ENCODE results near the gene PRDM16. TPM values are rescaled to one million over a fixed set of nuclear protein-coding genes. Genes with fewer than 3 reads are reported as not detected.

PRDM16 gene
- total and polyA plus RNA-seq, 4 donors: 0.05 to 0.67 (median 0.19) TPM

DNA sequence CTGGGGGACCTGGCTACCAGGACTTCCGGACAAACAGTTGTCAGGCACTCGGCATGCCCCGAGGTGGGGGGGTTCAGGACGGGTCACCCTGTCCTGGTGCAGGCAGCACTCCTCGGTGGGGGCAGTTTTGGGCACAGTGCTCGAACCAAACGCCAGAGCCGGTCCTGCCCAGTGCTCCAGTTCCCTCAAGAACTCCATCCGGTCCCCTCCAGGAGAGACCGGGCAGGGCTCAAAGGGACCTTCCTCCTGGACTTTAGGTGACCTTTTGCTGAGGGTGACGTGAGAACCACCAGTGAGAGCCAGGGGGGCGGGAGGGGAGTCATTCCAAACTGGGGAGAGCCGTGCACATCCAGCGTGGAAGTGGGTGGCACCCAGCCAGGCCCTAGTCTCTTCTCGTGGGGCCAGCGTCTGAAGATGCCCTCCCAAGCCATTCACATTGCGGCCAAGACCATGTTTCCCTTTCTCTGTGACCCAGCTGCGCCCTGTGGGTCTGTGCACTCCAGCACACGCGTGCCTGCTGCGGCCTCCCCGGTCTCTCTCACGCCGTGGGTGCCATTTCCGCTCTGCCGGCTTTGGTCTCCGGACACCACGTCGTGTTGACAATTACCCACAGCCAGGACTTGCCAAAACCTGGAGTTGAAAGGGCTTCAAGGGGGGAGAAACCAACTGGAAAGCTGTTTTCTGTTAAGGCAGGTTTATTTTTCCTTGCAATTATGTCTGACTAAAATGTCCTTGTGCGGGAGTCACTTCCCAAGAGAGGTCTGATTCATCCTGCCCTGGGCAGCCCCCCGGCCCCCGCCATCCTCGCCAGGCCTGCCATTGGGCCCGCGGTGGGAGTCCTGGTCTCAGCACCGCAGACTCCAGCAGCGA lies 206.7 kb downstream of the PRDM16 start (continued):
- TF ChIP-seq, protein P1, sequence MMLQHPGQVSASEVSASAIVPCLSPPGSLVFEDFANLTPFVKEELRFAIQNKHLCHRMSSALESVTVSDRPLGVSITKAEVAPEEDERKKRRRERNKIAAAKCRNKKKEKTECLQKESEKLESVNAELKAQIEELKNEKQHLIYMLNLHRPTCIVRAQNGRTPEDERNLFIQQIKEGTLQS (IDR thresholded peaks at IDR 0.05): no peak
- TF ChIP-seq NR2F2 (IDR thresholded peaks at IDR 0.05) (no peak), YY1 (IDR thresholded peaks at IDR 0.05) (no peak), FOXA1 (IDR thresholded peaks at IDR 0.05) (no peak)

DNA sequence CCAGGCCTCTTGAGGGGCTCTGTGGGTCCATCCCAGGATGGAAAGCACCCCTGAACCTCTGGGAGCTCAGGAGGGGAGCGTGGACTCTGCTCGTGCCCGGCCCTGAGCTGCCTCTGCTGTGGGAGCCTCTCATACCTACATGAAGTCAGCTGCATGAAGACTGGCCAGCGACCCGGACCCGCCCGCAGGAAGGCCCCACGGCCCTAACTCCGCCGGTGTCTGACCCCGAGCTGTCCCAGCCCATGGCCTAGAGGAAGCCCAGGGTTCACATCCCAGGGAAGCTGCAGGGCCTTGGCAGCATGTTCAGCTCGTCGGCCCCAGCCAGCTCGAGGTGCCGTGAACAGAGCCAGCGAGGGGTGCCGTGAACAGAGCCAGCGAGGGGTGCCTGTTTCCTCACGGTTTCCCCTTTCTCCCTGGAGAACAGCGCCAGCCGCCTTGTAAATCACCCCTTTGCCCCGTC lies 207.4 kb downstream of the PRDM16 start:
- DNase-seq (ENCODE audit: low spot score): no peak
- 82% methylated on average over 22 of the region's 22 CpGs for WGBS
- TF ChIP-seq, protein P2, sequence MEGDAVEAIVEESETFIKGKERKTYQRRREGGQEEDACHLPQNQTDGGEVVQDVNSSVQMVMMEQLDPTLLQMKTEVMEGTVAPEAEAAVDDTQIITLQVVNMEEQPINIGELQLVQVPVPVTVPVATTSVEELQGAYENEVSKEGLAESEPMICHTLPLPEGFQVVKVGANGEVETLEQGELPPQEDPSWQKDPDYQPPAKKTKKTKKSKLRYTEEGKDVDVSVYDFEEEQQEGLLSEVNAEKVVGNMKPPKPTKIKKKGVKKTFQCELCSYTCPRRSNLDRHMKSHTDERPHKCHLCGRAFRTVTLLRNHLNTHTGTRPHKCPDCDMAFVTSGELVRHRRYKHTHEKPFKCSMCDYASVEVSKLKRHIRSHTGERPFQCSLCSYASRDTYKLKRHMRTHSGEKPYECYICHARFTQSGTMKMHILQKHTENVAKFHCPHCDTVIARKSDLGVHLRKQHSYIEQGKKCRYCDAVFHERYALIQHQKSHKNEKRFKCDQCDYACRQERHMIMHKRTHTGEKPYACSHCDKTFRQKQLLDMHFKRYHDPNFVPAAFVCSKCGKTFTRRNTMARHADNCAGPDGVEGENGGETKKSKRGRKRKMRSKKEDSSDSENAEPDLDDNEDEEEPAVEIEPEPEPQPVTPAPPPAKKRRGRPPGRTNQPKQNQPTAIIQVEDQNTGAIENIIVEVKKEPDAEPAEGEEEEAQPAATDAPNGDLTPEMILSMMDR (IDR thresholded peaks at IDR 0.05; ENCODE audit: low read depth, low read length, missing input control): no peak
- TF ChIP-seq HNF4G (IDR thresholded peaks at IDR 0.05) (no peak), FOXA1 (IDR thresholded peaks at IDR 0.05) (no peak), NR2F2 (IDR thresholded peaks at IDR 0.05) (no peak), JUND (IDR thresholded peaks at IDR 0.05) (no peak), EGR1 (IDR thresholded peaks at IDR 0.05; ENCODE audit: low read depth in 2 of 2) (no peak), YY1 (IDR thresholded peaks at IDR 0.05) (no peak), TAF1 (conservative IDR thresholded peaks at IDR 0.05) (no peak)
- TF ChIP-seq, protein P3, sequence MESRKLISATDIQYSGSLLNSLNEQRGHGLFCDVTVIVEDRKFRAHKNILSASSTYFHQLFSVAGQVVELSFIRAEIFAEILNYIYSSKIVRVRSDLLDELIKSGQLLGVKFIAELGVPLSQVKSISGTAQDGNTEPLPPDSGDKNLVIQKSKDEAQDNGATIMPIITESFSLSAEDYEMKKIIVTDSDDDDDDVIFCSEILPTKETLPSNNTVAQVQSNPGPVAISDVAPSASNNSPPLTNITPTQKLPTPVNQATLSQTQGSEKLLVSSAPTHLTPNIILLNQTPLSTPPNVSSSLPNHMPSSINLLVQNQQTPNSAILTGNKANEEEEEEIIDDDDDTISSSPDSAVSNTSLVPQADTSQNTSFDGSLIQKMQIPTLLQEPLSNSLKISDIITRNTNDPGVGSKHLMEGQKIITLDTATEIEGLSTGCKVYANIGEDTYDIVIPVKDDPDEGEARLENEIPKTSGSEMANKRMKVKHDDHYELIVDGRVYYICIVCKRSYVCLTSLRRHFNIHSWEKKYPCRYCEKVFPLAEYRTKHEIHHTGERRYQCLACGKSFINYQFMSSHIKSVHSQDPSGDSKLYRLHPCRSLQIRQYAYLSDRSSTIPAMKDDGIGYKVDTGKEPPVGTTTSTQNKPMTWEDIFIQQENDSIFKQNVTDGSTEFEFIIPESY (IDR thresholded peaks at IDR 0.05): no peak
- TF ChIP-seq, protein P4, sequence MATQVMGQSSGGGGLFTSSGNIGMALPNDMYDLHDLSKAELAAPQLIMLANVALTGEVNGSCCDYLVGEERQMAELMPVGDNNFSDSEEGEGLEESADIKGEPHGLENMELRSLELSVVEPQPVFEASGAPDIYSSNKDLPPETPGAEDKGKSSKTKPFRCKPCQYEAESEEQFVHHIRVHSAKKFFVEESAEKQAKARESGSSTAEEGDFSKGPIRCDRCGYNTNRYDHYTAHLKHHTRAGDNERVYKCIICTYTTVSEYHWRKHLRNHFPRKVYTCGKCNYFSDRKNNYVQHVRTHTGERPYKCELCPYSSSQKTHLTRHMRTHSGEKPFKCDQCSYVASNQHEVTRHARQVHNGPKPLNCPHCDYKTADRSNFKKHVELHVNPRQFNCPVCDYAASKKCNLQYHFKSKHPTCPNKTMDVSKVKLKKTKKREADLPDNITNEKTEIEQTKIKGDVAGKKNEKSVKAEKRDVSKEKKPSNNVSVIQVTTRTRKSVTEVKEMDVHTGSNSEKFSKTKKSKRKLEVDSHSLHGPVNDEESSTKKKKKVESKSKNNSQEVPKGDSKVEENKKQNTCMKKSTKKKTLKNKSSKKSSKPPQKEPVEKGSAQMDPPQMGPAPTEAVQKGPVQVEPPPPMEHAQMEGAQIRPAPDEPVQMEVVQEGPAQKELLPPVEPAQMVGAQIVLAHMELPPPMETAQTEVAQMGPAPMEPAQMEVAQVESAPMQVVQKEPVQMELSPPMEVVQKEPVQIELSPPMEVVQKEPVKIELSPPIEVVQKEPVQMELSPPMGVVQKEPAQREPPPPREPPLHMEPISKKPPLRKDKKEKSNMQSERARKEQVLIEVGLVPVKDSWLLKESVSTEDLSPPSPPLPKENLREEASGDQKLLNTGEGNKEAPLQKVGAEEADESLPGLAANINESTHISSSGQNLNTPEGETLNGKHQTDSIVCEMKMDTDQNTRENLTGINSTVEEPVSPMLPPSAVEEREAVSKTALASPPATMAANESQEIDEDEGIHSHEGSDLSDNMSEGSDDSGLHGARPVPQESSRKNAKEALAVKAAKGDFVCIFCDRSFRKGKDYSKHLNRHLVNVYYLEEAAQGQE (IDR thresholded peaks at IDR 0.05): no peak
- TF ChIP-seq, protein P5, sequence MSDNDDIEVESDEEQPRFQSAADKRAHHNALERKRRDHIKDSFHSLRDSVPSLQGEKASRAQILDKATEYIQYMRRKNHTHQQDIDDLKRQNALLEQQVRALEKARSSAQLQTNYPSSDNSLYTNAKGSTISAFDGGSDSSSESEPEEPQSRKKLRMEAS (IDR thresholded peaks at IDR 0.05): no peak
- Histone ChIP-seq H3K27ac (ENCODE audit: low read depth in 1 of 2, low read length in 2 of 2) (no peak overlapping the region), H3K27me3 (ENCODE audit: control insufficient read depth in 4 of 4, insufficient read depth in 4 of 4, low read length in 3 of 4) (peaks cover 0 to 5% (median 0%) of the 10 kb centered on the region in 4 donors), H3K9me3 (ENCODE audit: control insufficient read depth in 4 of 4, low read length in 3 of 4) (no peaks in the 10 kb centered on the region), H3K9ac (ENCODE audit: low read depth in 1 of 2, low read length in 2 of 2) (no peak overlapping the region), H3K36me3 (ENCODE audit: control insufficient read depth in 4 of 4, insufficient read depth in 3 of 4, low read depth in 1 of 4, low read length in 3 of 4) (no peaks in the 10 kb centered on the region), H3K4me3 (ENCODE audit: low read depth in 1 of 3, low read length in 3 of 3) (no peak overlapping the region), H3K4me1 (ENCODE audit: control insufficient read depth in 4 of 4, insufficient read depth in 4 of 4, low read length in 3 of 4) (no peaks in the 10 kb centered on the region)
